Gastrocnemius medialis (tissue), 4 donors: Measurements from ENCODE around the gene CCNT1. TPM values are rescaled to one million over a fixed set of nuclear protein-coding genes. Genes with fewer than 3 reads are reported as not detected.

Experiments
- ATAC-seq, 2 donors: fragments of 150-250 bp; one replicate each; pipeline ENCODE4 v1.9.1; 2016
- DNase-seq, 2 donors: peaks; one replicate each; pipeline ENCODE4 v3.0.0-alpha.2; 2019
- H3K27ac ChIP-seq, 4 donors: fragments of 200-600 bp; sonication (generic); 1 replicate in 1 of 4; 2 replicates in 3 of 4; pipeline ENCODE4 v1.5.1; 2016 to 2018; ENCODE audit warnings: mild to moderate bottlenecking in 2 of 4, moderate library complexity in 1 of 4
- H3K27me3 ChIP-seq, 3 donors: fragments of 200-600 bp; sonication (generic) in 2 of 3; 1 replicate in 1 of 3; 2 replicates in 2 of 3; pipeline versions ENCODE4 v1.5.1 to v1.6.0; 2016 to 2019; ENCODE audit warnings: mild to moderate bottlenecking in 1 of 3, moderate library complexity in 1 of 3
- H3K36me3 ChIP-seq, 2 donors: fragments of 200-600 bp; sonication (generic) in 1 of 2; one replicate each; pipeline ENCODE4 v1.5.1; 2017 to 2018
- H3K4me1 ChIP-seq, 2 donors: fragments of 200-600 bp; sonication (generic) in 1 of 2; one replicate each; pipeline ENCODE4 v1.5.1; 2016 to 2017; ENCODE audit warnings: mild to moderate bottlenecking in 2 of 2
- H3K4me3 ChIP-seq, 4 donors: fragments of 200-600 bp; sonication (generic) in 3 of 4; 1 replicate in 1 of 4; 2 replicates in 3 of 4; pipeline ENCODE4 v1.5.1; 2016 to 2019; ENCODE audit warnings: mild to moderate bottlenecking in 2 of 4
- H3K9me3 ChIP-seq, 3 donors: fragments of 200-600 bp; sonication (generic) in 2 of 3; 1 replicate in 1 of 3; 2 replicates in 2 of 3; pipeline ENCODE4 v1.5.1; 2016 to 2019
- CTCF ChIP-seq, 5 experiments: fragments of 450-650 bp in 3 of 5; fragments of 200-600 bp in 2 of 5; sonication (generic) in 2 of 5; IDR thresholded peaks in 4 of 5; conservative IDR thresholded peaks in 1 of 5; 1 replicate in 4 of 5; 2 replicates in 1 of 5; pipeline ENCODE4 v1.5.1; 2016 to 2019; ENCODE audit warnings: antibody characterized with exemption in 5 of 5, mild to moderate bottlenecking in 3 of 5, moderate library complexity in 3 of 5
- POLR2A ChIP-seq, 2 donors: fragments of 450-650 bp; IDR thresholded peaks; one replicate each; pipeline ENCODE4 v1.6.1; 2017; ENCODE audit warnings: antibody characterized with exemption in 2 of 2, mild to moderate bottlenecking in 2 of 2, moderate library complexity in 2 of 2
- in situ Hi-C, 4 donors: fragments of 200-750 bp; cut with MboI; loops; one replicate each; pipeline versions ENCODE4 v1.15.0 to v1.8.0; 2017; ENCODE audit warnings: low sequenced_read_pairs in 4 of 4
- intact Hi-C: fragments of 100-400 bp; cut with DNase I; formaldehyde crosslinking; loops from one replicate; pipeline ENCODE4 v1.15.1; 2023; ENCODE audit warnings: low total_unique reads
- total RNA-seq, 4 donors: library from RNA; depleted of rRNA; stranded (reverse); fragments of >200 nt; gene quantifications; one replicate each; pipeline versions ENCODE4 v1.1.0 to v1.2.3, GENCODE V29; 2016

The CCNT1 gene
- total RNA-seq: 10 to 100 TPM; 18.0 to 21.4 (median 19.6) TPM

GRCh38 chr12:48716493-48717251 lies at the start of gene CCNT1:
Gene CCNT1 (minus strand): TSS chr12:48716707. CDS start chr12:48716675, 32 bp downstream.
- ATAC-seq (peak; percentile 98 to 99), DNase-seq (peak; percentile 98 to 100)
- Histone ChIP-seq H3K4me1 (peaks cover 27 to 32% of the 10 kb centered on the region in 2 donors), H3K4me3 (peak within 1 kb of the TSS; percentile 76 to 89 (median 86)), H3K36me3 (peaks cover 0 to 27% of the 10 kb centered on the region in 2 donors), H3K27ac (peak within 1 kb of the TSS; percentile 90 to 96 (median 92)), H3K9me3 (no peaks in the 10 kb centered on the region), H3K27me3 (no peaks in the 10 kb centered on the region)
- in situ Hi-C loops (loop anchor here in 1 of 4 donors (25.0 kb wide), 1 partner anchor 104 kb away; no protein-coding TSS in a partner anchor), intact Hi-C loops (loop anchor here (2.0 to 5.0 kb wide), 6 partner anchors 34 to 518 kb away; partner anchors contain the start of genes KANSL2, KMT2D, PRKAG1 and ZNF641)
- TF ChIP-seq CTCF (IDR thresholded peaks at IDR 0.05 in 4 of 5, conservative IDR thresholded peaks at IDR 0.05 in 1 of 5) (peak; percentile 12 to 53 (median 48)), POLR2A (IDR thresholded peaks at IDR 0.05) (peak; percentile 77 to 84)

GRCh38 chr12:48765753-48766162 lies 49.3 kb upstream of the CCNT1 start:
- in situ Hi-C loops: no loop called here

GRCh38 chr12:48764521-48764920 lies 48.0 kb upstream of the CCNT1 start:
- intact Hi-C loops (no loop called here), in situ Hi-C loops (loop anchor here in 1 of 4 donors (5.0 kb wide), 1 partner anchor 33 kb away; no protein-coding TSS in a partner anchor)
- TF ChIP-seq POLR2A (IDR thresholded peaks at IDR 0.05): no peak
- TF ChIP-seq CTCF (IDR thresholded peaks at IDR 0.05 in 4 of 5, conservative IDR thresholded peaks at IDR 0.05 in 1 of 5): no peak
- Histone ChIP-seq H3K27ac (no peak overlapping the region), H3K27me3 (no peaks in the 10 kb centered on the region), H3K36me3 (peaks cover 0 to 15% of the 10 kb centered on the region in 2 donors), H3K4me3 (no peak overlapping the region), H3K4me1 (peaks cover 0 to 14% of the 10 kb centered on the region in 2 donors), H3K9me3 (no peaks in the 10 kb centered on the region)
- no peak for DNase-seq
- no peak for ATAC-seq

More at GRCh38 chr12:48765753-48766162, 49.3 kb upstream of the CCNT1 start:
- H3K36me3 ChIP-seq: peaks cover 0 to 22% of the 10 kb centered on the region in 2 donors
- DNase-seq (no peak), ATAC-seq (no peak)
- TF ChIP-seq POLR2A (IDR thresholded peaks at IDR 0.05) (no peak), CTCF (IDR thresholded peaks at IDR 0.05 in 4 of 5, conservative IDR thresholded peaks at IDR 0.05 in 1 of 5) (no peak)
- no peak overlapping the region for H3K27ac ChIP-seq
- H3K4me3 ChIP-seq: no peak overlapping the region
- H3K4me1 ChIP-seq: peaks cover 0 to 14% of the 10 kb centered on the region in 2 donors
- H3K27me3 ChIP-seq: no peaks in the 10 kb centered on the region
- no peaks in the 10 kb centered on the region for H3K9me3 ChIP-seq
- intact Hi-C loops: no loop called here

GRCh38 chr12:48758737-48759136 lies 42.2 kb upstream of the CCNT1 start:
- ATAC-seq: no peak
- no peak for DNase-seq
- no peaks in the 10 kb centered on the region for H3K9me3 ChIP-seq
- H3K4me3 ChIP-seq: no peak overlapping the region
- no peak for TF ChIP-seq CTCF (IDR thresholded peaks at IDR 0.05 in 4 of 5, conservative IDR thresholded peaks at IDR 0.05 in 1 of 5)
- no peak for TF ChIP-seq POLR2A (IDR thresholded peaks at IDR 0.05)
- intact Hi-C loops (no loop called here), in situ Hi-C loops (no loop called here)
- no peak overlapping the region for H3K27ac ChIP-seq
- H3K36me3 ChIP-seq: no peaks in the 10 kb centered on the region
- peaks cover 0 to under 1% of the 10 kb centered on the region in 2 donors for H3K4me1 ChIP-seq
- no peaks in the 10 kb centered on the region for H3K27me3 ChIP-seq
